NCI-H69 (cell line): ENCODE results near the gene HOXA10.
A peak's percentile ranks its signal among the peaks of the same experiment; 100 is the strongest.

Experiments used
- DNase-seq: peaks from one replicate; lab custom pipeline; 2025; lab: John Stamatoyannopoulos, UW

The HOXA10 gene

DNA sequence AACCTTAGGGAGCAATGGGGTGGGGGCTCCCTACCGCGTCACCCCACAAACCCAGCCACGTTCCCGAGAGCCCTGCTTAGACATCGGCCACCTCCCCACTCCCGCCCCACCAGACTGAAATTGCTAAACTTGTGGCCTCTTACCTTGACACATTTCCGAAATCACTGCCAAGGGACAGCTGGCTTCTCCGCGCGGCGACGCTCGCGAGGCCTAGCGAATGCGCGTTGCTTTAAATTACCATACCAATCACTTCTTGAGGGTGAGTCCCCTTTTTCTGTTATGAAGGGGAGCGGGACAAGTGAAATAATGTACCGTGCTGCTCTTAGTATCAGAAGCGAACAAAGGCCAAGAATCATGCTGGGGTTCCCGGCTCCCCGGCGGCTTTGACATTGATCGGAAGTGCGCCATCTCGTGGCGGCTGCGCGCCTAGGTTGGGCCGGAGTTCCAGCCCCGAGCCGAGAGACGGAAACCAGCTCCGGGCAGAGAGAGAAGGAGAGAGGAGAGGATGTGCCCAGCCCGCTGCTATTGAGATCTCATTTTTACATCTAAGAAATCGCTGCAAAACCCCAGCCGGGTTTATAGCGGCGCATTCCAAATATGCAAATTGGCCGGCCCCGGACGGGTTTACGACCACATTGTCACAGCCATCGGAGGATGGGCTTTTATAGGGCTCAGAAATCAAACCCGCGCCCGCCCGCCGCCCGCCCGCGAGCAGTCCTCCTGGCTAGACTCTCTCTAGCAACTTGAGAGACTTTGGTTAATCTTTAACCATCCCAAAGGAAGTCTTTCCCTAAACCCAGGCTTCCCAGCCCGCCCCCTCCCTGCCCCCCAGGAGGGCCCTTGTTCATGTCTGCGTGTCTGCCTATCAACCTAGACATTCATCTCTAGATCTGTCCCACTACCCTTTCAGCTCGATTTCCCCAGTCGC lies 5.6 kb upstream of the HOXA10 start:
- DNase-seq: peak; percentile 90

DNA sequence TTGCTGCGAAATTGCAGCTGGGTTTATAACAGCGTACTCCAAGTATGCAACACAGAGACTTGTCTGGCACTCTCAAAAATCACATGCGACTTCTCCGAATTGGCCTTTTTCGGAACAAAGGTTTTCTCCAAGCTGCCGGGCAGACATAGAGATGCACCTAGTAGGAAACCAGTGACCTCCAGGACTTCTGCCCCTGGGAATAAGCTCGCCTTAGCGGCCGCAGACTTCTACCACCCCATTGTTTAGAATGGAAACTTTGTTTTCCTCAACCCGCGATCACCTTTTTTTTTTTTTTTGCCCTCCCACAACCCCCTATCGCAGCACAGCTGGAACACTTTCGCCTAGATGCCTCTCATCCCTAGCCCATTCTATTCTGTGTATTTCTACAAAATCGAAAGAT lies 4.9 kb upstream of the HOXA10 start:
- no peak for DNase-seq

DNA sequence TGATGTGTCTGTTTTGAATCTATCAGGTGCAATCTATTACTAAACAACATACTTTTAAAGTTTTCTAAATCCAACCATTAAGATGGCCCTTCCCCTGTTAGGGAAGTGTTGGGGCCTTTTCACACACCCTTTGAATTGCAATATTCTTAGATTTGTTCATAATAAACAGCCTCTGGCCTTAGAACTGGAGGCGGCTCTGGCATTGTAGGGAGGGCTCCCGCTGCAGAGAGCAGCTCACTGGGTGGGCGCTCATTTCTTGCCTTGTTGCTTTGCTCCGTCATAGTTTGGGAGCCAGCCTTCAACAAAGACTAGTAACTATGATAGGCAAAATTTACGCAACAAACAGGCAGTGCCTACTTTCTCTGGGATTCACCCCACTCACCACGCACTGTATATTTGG lies 4.2 kb upstream of the HOXA10 start:
- no peak for DNase-seq

DNA sequence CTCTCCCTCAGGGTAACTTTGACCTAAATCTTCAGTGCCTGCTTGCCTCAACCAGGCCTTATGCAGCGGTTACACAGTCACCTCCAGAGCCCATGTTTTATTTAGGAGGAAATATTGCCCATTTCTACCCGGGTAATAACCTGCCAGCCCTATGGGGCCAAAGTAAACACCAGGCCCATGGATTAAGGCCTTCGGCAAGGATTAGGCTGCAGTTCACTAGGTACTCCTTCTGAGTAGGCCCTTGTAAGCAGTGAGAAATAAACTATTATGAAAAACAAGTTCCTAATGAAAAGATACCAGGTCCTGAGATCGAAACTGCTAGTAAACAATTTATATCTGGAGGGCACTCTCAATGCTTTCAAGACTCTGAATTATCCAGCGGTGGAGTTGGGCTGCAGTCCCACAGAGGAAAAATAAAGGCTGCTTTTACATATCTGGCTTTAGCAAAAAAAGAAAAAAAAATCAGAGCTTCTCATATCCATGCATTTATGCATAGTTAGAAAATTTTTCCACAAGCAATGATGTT lies 3.7 kb upstream of the HOXA10 start:
- peak; percentile 34 for DNase-seq

DNA sequence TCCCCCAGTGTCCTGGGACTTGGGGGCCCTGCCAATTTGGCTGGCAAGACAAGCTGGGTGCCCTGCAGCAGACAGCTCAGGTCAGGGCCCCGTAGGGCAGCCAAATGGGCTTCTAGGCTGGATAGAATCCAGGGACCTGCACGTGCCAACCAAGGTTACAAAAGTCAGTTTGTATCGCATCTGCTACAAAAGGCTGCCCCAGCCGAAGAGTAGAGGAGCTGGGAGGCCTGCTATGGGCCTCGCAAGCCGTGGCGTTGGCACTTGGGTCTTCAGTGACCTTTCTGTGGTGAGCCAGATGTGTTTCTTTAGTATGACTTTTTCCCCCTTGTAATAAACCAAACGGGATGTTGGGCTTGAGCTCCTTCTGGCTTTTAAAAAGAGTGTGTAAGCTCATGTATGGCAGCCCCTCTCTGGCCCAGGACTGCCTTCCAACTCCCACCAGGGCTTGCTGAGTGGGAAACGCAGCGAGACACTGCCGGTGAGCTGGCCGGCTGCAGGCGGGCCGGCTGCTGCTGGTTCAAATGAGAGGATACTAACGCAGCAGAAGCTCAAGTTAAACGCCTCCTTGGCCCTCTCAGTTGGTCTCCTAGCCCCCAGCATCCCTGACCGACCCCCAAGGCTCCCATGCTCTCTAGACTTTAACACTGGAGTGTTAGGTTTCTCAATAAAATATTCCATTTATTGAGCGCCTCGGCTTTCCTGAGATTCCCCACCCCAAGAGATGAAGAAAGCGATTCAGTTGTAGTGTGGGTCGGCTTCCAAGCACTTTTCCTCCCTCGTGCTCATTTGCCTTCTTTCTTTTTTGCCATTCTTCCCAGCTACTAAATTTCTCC lies 3.1 kb upstream of the HOXA10 start:
- DNase-seq: no peak

DNA sequence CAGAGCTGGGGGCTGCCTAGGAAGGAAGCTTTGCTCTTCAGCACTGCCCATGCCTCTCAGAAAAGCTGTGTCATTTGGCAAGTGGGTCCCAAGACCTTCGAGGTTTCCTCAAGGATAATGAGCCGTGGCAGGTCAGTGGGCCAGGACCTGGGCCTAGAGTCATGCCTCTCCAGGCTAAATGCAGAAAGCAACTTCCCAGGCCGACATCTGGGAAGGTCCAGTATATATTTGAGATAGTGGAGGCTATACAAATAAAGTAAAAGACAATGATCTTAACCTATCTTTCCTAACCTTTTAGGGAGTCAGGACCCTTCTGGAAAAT lies 2.4 kb upstream of the HOXA10 start:
- no peak for DNase-seq

DNA sequence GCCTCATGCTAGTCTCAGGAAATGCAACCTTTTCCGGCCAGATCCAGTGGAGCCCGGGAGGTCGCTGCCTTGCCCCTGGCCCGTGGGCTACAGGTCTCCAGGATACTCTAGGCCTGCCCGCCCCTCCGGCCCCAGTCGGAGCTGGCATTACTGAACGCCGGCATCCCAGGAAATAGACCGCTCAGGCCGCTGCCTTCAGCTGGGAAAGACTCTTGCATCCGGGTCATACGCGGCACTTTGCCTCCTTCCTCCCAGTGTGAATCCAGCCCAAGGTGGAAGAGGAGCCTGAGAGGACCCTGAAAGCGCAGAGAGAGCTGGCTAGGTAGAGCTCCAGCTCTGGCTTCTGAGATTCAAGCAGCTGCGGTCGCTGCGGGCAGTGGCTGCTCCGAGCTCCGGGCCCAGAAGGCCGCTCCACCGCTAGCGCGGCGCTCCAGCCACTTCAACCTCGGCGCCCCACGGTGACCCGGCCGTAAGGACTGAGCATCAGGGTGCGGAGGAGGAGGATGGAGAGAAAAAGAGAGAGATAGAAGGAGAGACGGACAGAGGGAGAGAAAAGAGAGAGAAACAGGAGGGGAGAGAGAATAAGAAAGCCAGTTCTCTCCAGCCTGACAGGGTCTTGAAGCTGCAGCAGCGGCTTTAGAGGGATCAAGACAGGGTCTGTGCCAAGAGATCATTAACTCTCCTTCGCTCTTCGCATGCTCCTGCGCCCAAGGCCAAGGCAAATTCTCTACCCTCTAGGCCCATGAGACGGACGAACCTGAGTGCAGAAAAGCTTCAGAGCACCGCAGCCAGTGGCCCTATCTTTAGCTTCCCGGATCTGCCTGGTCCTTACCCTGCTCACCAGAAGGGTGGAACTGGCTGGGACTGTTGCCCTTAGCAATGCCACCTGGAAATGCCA lies 1.8 kb upstream of the HOXA10 start:
- DNase-seq: no peak

DNA sequence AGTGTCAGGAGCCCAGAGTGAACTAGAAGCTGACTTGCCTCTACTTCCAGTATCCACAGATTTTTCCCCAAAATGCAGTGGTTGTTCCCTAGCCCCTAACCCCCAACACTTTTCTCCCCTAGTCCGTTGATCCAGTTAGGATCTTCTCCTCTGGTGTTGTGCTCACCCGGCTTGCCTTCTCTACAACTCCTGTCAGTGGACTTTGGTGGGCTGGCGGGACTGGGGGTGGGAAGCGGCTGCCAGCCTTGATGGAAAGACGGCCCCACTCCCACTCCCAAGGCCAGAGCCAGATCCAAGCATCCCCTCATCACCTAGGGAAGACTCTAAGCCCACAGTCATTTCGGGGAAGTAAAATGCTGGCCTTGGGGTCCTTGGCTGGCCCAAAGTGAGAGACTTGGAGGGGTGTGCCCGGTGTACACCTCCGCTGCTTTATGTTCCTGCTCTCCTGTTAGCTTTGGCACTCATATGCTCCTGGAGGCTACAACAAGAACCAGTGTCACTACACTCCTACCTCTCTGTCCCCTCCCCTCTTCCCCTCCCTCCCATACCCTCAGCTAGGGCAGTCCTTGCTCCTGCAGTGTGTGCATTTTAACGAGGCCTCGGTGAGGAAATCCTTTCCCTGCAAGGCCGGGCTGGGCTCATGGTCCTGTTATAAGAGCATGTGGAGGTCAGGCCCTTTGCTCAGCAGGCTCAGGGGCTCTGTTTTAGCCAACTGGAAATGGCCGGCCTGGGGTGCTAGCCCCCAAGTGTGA lies 930 bp upstream of the HOXA10 start:
- peak; percentile 61 for DNase-seq

DNA sequence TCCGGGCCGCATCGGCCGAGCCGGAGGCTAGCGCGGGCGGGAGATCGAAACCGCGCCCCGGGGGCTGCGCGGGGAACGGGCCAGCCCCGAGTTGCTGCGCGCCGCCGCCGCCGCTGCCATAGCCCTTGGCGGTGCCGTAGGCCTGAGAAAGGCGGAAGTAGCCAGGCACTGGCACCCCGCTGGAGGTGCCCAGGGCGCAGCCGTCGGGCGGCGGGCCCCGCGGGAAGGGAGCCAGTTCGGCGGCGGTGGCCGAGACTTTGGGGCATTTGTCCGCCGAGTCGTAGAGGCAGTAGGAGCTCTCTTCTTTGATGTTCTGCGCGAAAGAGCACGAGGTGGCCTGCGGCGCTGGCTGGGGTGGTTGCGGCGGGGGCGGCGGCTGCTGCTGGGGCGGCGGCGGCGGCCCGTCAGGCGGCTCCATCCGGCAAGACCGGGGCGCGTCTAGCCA lies 587 bp downstream of the HOXA10 start:
- DNase-seq: peak; percentile 85

DNA sequence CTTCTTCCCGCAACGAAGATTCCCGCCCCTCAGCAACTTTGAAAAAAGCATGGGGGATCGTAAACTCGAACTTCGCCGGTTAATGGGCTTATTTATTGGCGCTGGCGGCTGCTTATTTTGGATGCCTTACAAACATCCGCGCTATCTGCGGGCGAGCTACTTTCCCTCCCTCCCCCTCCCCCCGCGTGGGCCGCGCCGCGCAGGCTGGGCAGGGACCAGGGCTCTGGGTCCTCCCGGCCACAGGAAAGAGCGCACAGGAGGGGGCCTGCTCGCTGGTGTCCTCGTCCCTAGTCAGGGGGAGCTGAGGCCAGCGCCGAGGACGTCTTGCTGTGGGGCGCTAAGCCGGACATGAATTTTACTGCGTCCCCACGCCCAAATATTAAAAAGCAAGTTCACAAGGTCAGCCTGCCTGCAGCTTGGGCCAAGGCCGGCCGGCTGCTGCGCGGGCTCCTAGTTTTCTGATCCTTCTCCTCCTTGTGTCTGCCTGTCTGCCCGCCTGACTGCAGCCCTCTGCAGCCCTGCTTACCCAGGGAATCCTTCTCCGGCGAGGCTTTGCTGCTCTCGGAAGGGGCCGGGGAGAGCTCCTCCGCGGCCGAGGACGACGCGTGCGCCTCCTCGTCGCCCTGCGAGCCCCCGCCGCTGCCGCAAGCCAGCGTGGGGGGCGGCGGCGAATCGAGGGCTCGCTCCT lies 1.2 kb downstream of the HOXA10 start:
- peak; percentile 91 for DNase-seq

DNA sequence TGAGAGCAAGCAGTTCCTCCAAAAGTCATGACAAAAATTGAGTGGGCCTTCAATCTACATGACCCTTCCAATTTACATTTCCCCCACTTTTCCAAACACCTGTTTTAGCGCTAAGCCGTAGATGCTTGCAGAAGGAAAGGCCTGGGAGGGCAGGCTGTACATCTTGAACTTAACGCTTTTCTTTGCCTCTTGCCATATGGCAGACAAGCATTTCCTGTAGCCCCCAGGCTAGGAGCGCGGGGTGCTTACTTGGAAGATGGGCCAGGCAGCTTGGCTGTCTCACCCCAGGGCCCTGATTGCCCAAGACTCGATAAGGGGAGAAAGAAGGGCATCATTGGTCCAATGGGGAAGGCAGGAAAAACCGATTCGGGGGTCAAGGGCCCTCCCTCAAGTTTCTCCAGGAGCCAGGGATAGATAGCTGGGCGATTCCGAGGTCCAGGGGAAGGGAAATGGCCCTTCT lies 1.8 kb downstream of the HOXA10 start:
- DNase-seq: peak; percentile 86

DNA sequence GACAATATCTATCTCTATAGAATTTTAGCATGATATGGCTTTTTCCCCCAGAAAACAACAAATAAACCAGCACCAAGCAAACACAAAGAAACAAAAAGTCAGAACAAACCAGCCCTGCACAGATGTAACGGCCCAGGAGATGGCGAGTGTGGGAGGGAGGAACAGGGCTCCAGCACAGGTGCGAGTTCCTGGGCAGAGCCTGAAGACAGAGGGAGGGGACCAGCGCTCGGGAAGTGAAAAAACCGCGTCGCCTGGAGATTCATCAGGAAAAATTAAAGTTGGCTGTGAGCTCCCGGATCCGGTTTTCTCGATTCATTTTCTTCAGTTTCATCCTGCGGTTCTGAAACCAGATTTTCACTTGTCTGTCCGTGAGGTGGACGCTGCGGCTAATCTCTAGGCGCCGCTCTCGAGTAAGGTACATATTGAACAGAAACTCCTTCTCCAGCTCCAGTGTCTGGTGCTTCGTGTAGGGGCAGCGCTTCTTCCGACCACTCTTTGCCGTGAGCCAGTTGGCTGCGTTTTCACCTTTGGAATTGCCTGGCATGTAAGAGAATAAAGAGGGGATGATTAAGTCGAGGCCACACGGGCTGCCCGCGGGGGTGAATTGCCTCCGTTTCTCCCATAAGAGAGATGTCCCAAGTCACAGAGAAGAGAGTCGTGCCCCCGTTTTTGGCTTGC lies 2.3 kb downstream of the HOXA10 start:
- peak; percentile 69 for DNase-seq

DNA sequence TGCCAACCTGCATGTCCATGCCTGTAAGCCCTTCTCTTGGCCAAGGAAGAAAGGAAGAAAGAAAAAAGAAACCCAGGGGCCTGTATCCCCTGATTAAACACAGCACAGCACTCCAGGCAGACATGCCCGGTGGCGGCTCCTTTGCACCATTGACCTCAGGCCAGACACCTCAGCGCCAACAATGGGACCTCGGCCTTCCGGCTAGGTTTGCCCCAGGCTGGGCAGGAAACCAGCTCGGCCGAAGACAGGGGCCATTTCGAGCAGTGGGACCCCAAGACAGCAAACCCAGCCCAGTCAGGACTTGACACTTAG lies 2.8 kb downstream of the HOXA10 start:
- DNase-seq: peak; percentile 69

DNA sequence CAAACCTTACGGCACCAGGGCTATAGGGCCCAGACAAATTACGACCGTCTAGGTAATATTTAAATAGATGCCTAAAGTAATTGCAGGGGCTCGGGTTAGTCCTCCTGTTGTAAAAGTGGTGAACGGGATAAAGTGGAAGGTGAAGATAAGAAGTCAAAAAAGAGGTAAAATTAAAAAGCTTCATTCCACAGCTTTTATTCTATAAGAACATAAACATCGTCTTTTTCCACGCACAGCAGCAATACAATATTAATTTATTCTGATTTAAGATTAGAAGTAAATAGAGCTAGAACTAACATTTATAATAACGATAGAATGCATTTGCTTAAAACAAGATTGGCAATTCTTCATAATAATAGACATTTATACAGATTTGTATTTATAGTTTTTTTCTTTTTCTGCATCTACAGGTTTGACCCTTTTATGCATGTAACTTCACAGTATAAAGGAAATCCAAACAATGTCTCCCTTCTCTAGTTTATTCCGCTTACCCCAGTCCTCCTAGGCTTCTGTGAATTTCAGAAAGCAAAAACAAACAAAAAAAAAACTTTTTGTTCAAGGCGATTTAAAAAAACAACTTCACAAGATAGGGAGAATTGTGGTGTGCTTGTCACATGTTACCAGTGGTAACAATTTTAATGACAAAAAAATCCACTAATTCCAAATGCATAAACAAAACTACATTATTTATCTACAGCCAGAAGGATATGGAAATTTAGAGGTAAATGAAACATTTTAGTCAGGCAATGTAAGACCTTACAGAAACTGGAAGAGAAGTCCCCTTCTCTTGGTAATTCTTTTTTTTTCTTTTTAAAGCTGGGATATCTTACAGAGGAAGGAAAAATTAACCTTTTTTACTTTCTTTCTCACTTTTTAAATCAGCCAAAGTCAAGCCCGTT lies 3.4 kb downstream of the HOXA10 start:
- peak; percentile 21 for DNase-seq

DNA sequence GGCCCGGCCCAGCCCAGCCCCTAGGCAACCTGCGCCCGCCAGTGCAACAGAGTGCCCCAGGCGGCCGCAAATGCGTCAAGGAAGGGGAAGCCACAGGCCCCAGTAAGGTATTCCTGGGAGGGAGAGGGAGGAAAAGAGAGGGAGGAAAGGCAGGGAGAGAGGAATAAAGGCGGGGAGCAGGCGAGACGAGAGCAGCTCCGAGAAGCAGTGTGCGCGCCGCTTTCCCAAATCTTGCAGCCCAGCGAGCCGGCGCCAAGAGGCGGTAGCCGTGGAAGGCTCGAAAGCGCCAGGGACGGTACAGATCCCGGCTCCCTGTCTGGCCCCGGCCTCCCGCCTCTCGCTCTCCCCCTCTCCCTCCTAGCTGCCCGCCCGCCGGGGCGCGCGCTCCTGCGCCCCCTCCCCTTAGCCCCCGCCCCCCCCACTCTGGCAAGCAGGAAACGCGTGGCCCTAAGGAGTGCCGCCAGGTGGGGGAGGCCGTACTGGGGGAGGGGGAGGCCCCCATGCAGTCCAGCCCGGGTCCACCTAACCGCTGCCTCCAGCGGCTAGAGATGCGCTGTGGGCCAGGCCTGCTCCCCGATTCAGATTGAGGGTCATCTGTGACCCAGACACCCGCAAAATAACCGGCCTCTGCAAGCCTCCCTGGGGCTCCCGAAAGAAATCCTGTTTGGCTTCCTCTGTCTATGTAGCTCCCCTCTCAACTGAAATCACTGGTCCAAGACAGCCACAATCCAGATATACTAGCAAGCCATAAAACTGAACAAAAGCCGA lies 4.3 kb downstream of the HOXA10 start:
- peak; percentile 90 for DNase-seq

DNA sequence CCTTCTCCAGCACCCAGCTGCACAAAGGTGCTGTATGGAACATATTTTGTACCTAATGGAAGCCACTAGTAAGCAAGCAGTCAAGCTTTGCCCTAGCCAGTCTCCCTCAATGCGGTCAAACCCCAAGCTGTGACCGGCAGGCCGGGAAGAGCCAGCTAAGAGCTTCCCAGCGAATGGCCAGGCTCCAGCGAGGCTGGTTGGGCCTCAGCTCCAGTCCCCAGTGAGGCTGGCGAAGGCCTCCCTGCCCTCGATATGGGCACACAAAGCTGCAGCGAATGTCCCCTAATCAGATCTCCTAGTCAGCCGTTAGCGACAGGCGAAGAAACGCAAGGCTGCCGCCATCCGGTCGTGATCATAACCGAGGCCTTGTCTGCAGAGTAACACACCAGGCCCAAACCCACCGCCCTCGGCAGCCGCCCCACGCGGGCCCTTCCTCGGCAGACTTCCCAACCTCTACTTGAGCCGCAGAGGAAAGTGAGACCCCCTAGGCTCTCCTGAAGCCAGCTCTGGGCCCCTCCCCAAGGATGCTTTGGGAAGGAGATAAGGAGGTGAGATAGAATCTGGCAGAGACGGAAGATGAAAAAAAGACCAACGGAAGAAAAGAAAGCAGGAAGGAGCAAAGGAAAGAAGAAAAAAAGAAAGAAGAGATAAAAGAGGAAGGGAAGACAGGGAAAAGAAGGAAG lies 5.7 kb downstream of the HOXA10 start:
- DNase-seq: peak; percentile 70

DNA sequence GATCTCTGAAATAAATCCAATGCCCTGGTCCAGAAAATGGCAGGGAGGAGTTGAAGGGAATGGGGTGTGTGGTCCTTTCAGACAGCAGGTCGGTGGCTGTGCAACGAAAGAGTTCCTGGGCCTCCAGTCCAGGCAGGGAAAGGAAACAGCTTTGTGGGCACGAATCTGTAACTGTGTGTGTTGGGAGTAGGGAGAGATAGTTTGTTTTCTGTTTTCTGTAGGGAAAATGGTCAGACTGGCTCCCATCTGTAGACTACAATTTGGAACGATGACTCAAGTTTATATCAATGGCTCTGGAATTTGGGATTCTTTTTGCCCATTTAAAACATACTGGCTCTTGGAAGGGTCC lies 6.2 kb downstream of the HOXA10 start:
- peak; percentile 46 for DNase-seq
